ENCODE results near the gene ATP8B4. TPM values are rescaled to one million over a fixed set of nuclear protein-coding genes. Genes with fewer than 3 reads are reported as not detected.
"Not testable (repeated sequence)": the region's sequence is repeated elsewhere in the genome, so short reads cannot be mapped to it uniquely, and the experiment has no call there.

Gene ATP8B4
- total and polyA plus RNA-seq, 2 donors (not counting 3 experiments of a cell fraction or from before 2014, with no cell fraction given), result not detected

DNA sequence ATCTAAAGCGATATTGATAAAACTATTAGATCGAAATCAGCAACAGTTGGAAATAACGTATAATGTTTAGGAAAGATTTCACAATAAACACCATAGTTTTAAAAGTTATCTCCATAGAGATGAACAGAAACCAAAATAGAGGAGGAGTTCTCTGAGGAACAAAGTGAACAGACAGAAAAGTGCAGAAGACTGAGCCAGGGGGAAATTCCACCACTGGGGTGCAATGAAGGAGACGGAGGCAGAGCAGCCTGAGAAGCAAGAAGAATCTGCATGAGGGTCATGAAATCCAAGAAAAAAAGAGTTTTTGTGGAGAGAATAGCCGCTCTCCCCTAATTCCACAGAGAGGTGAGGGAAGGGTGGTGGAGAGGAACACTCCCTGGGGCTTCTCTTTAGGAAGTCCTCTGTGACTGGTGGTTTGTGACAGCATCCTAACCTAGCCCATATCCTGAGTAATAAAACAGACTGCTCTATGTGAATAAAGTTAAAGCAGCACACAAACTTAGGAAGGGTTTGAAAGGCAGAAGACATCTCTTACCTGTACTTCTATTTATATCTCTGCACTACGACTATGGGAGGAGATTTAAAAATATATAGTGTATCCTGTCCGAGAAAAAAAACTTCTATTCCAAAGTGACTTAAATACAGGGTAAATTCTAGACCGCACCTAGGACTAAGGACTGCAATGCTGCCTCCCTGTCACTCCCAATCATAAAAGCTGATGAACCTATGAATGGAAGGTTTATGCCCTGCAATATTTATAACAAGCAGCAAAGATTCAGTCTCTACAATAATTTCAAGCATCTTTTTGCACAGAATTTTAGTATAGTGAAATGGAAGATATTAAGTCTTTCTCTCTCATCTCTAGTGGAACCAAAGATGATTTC is 22.9 kb downstream of the ATP8B4 start:
- TF ChIP-seq POLR2A (IDR thresholded peaks at IDR 0.05; ENCODE audit: low read depth, low read length), result no peak
- no peak for TF ChIP-seq MYC (IDR thresholded peaks at IDR 0.05; ENCODE audit: low read depth, low read length)
- TF ChIP-seq JUN (IDR thresholded peaks at IDR 0.05; ENCODE audit: borderline replicate concordance, insufficient read depth, insufficient read length, low read depth), result no peak
- TF ChIP-seq POLR2AphosphoS5 (IDR thresholded peaks at IDR 0.05; ENCODE audit: insufficient read depth, low read depth, low read length), result no peak
- TF ChIP-seq FOS (IDR thresholded peaks at IDR 0.05; ENCODE audit: borderline replicate concordance, insufficient read depth, low read length), result no peak
- TF ChIP-seq, protein P1, sequence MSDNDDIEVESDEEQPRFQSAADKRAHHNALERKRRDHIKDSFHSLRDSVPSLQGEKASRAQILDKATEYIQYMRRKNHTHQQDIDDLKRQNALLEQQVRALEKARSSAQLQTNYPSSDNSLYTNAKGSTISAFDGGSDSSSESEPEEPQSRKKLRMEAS (IDR thresholded peaks at IDR 0.05; ENCODE audit: insufficient read depth, insufficient read length), result no peak
- BruUV-seq (replicated peaks), result no TSS peak
- Histone ChIP-seq H3K9me3 (replicated peaks; ENCODE audit: control insufficient read depth, insufficient read depth, low read length) (no peaks in the 10 kb centered on the region), H3K27ac (ENCODE audit: insufficient read depth, low read depth, low read length) (no peak overlapping the region), H3K4me1 (ENCODE audit: control insufficient read depth, extremely low read depth, insufficient read depth, low read length) (no peaks in the 10 kb centered on the region), H3K4me2 (ENCODE audit: insufficient read depth, low read length) (no peak overlapping the region), H2AFZ (ENCODE audit: low read depth, low read length) (no peak overlapping the region), H3K9me1 (replicated peaks; ENCODE audit: control insufficient read depth, extremely low read depth, insufficient read depth, low read length) (no peaks in the 10 kb centered on the region), H3K27me3 (ENCODE audit: control insufficient read depth in 2 of 2, insufficient read depth in 2 of 2, low read length in 2 of 2) (no peaks in the 10 kb centered on the region), H3K36me3 (ENCODE audit: control insufficient read depth in 2 of 2, extremely low read depth in 1 of 2, insufficient read depth in 2 of 2, low read length in 2 of 2) (no peaks in the 10 kb centered on the region), H4K20me1 (replicated peaks; ENCODE audit: control insufficient read depth, extremely low read depth, insufficient read depth, low read length) (no peaks in the 10 kb centered on the region), H3K79me2 (ENCODE audit: control insufficient read depth, insufficient read depth, low read length) (no peaks in the 10 kb centered on the region), H3K9ac (replicated peaks; ENCODE audit: extremely low read depth, insufficient read depth, low read length) (no peak overlapping the region), H3K4me3 (replicated peaks in 1 of 3; ENCODE audit: insufficient read depth in 1 of 3, low read depth in 1 of 3, low read length in 3 of 3) (no peak overlapping the region)
- ChIA-PET CTCF (interaction anchor here (1.0 kb wide), 1 partner anchor 15 kb away, joined by 3 read pairs; no protein-coding TSS in a partner anchor), POLR2A (no interaction called here)
- DNase-seq (ENCODE audit: low read depth, low spot score), result no peak
- FAIRE-seq, result no peak
- intact Hi-C loops (cut with micrococcal nuclease), result no loop called here
- dilution Hi-C loops (cut with MboI; ENCODE audit: extremely low pct_ligation_motif_present, low sequenced_read_pairs), result no loop called here

DNA sequence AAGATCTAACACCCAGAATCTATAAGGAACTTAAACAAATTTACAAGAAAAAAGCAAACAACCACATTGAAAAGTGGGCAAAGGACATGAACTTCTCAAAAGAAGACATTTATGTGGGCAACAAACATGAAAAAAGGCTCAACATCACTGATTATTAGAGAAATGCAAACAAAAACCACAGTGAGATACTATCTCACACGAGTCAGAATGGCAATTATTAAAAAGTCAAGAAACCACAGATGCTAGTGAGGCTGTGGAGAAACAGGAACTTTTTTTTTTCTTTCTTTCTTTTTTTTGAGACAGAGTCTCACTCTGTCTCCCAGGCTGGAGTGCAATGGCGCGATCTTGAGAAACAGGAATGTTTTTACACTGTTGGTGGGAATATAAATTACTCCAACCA is 29.6 kb downstream of the ATP8B4 start:
- intact Hi-C loops (cut with micrococcal nuclease); H3K9me1 ChIP-seq (replicated peaks; ENCODE audit: control insufficient read depth, extremely low read depth, insufficient read depth, low read length); H3K4me2 ChIP-seq (ENCODE audit: insufficient read depth, low read length); H3K27ac ChIP-seq (ENCODE audit: insufficient read depth, low read depth, low read length); BruUV-seq (replicated peaks); H2AFZ ChIP-seq (ENCODE audit: low read depth, low read length); CTCF ChIA-PET; POLR2A ChIA-PET; H3K4me1 ChIP-seq (ENCODE audit: control insufficient read depth, extremely low read depth, insufficient read depth, low read length); dilution Hi-C loops (cut with MboI; ENCODE audit: extremely low pct_ligation_motif_present, low sequenced_read_pairs); H3K9me3 ChIP-seq (replicated peaks; ENCODE audit: control insufficient read depth, insufficient read depth, low read length); H3K36me3 ChIP-seq (ENCODE audit: control insufficient read depth in 2 of 2, extremely low read depth in 1 of 2, insufficient read depth in 2 of 2, low read length in 2 of 2); H4K20me1 ChIP-seq (replicated peaks; ENCODE audit: control insufficient read depth, extremely low read depth, insufficient read depth, low read length); H3K79me2 ChIP-seq (ENCODE audit: control insufficient read depth, insufficient read depth, low read length); FAIRE-seq; H3K9ac ChIP-seq (replicated peaks; ENCODE audit: extremely low read depth, insufficient read depth, low read length); H3K4me3 ChIP-seq (replicated peaks in 1 of 3; ENCODE audit: insufficient read depth in 1 of 3, low read depth in 1 of 3, low read length in 3 of 3); H3K27me3 ChIP-seq (ENCODE audit: control insufficient read depth in 2 of 2, insufficient read depth in 2 of 2, low read length in 2 of 2); DNase-seq (ENCODE audit: low read depth, low spot score): not testable (repeated sequence)

Data from endothelial cell of umbilical vein (primary cell).